Ishikawa (cell line): ENCODE data around the gene ARL5B.

Experiments used
- CEBPB ChIP-seq: IDR thresholded peaks from 2 replicates; pipeline ENCODE4 v1.6.1; 2012
- CREB1 ChIP-seq: IDR thresholded peaks from 2 replicates; pipeline ENCODE4 v1.6.1; 2012; ENCODE audit warnings: low read depth
- EGR1 ChIP-seq: IDR thresholded peaks from 2 replicates; pipeline ENCODE4 v1.6.1; 2012
- EP300 ChIP-seq: IDR thresholded peaks from 2 replicates; pipeline ENCODE4 v1.6.1; 2012; ENCODE audit warnings: borderline replicate concordance
- FOXM1 ChIP-seq: IDR thresholded peaks from 2 replicates; pipeline ENCODE4 v1.6.1; 2012; ENCODE audit warnings: low read depth, borderline replicate concordance
- MAX ChIP-seq: IDR thresholded peaks from 2 replicates; pipeline ENCODE4 v1.6.1; 2012
- NFIC ChIP-seq: IDR thresholded peaks from 2 replicates; pipeline ENCODE4 v1.6.1; 2012
- RAD21 ChIP-seq: IDR thresholded peaks from 2 replicates; pipeline ENCODE4 v1.6.1; 2012; ENCODE audit warnings: low read depth
- REST ChIP-seq: IDR thresholded peaks from 2 replicates; pipeline ENCODE4 v1.6.1; 2012; ENCODE audit warnings: low read depth, mild to moderate bottlenecking
- TAF1 ChIP-seq: IDR thresholded peaks from 2 replicates; pipeline ENCODE4 v1.6.1; 2012; ENCODE audit warnings: low read depth, mild to moderate bottlenecking
- TCF12 ChIP-seq: IDR thresholded peaks from 2 replicates; pipeline ENCODE4 v1.6.1; 2012; ENCODE audit warnings: low read depth
- TEAD4 ChIP-seq: IDR thresholded peaks from 2 replicates; pipeline ENCODE4 v1.6.1; 2012
- USF1 ChIP-seq: IDR thresholded peaks from 2 replicates; pipeline ENCODE4 v1.6.1; 2012
- YY1 ChIP-seq: IDR thresholded peaks from 2 replicates; pipeline ENCODE4 v1.6.1; 2012; ENCODE audit warnings: low read depth
- ZBTB7A ChIP-seq: IDR thresholded peaks from 2 replicates; pipeline ENCODE4 v1.6.1; 2012; ENCODE audit warnings: low read depth

Gene ARL5B

GRCh38 chr10:18721067-18721466 is 61.8 kb downstream of the ARL5B start:
- TF ChIP-seq YY1 (no peak), TCF12 (no peak), NFIC (no peak), TEAD4 (no peak), EP300 (no peak), ZBTB7A (no peak), FOXM1 (no peak), MAX (no peak), USF1 (no peak), TAF1 (no peak), CREB1 (no peak), CEBPB (no peak), RAD21 (no peak), REST (no peak), EGR1 (no peak)

GRCh38 chr10:18723801-18724200 is 64.6 kb downstream of the ARL5B start:
- TF ChIP-seq EGR1 (no peak), NFIC (no peak), EP300 (no peak), RAD21 (no peak), REST (no peak), YY1 (no peak), MAX (no peak), FOXM1 (no peak), TEAD4 (no peak), ZBTB7A (no peak), CEBPB (no peak), TAF1 (no peak)
